ENCODE data around the gene TUT7.
"Not testable (repeated sequence)": the region's sequence is repeated elsewhere in the genome, so short reads cannot be mapped to it uniquely, and the experiment has no call there.

The TUT7 gene, protein sequence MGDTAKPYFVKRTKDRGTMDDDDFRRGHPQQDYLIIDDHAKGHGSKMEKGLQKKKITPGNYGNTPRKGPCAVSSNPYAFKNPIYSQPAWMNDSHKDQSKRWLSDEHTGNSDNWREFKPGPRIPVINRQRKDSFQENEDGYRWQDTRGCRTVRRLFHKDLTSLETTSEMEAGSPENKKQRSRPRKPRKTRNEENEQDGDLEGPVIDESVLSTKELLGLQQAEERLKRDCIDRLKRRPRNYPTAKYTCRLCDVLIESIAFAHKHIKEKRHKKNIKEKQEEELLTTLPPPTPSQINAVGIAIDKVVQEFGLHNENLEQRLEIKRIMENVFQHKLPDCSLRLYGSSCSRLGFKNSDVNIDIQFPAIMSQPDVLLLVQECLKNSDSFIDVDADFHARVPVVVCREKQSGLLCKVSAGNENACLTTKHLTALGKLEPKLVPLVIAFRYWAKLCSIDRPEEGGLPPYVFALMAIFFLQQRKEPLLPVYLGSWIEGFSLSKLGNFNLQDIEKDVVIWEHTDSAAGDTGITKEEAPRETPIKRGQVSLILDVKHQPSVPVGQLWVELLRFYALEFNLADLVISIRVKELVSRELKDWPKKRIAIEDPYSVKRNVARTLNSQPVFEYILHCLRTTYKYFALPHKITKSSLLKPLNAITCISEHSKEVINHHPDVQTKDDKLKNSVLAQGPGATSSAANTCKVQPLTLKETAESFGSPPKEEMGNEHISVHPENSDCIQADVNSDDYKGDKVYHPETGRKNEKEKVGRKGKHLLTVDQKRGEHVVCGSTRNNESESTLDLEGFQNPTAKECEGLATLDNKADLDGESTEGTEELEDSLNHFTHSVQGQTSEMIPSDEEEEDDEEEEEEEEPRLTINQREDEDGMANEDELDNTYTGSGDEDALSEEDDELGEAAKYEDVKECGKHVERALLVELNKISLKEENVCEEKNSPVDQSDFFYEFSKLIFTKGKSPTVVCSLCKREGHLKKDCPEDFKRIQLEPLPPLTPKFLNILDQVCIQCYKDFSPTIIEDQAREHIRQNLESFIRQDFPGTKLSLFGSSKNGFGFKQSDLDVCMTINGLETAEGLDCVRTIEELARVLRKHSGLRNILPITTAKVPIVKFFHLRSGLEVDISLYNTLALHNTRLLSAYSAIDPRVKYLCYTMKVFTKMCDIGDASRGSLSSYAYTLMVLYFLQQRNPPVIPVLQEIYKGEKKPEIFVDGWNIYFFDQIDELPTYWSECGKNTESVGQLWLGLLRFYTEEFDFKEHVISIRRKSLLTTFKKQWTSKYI (N-terminal part only)

DNA sequence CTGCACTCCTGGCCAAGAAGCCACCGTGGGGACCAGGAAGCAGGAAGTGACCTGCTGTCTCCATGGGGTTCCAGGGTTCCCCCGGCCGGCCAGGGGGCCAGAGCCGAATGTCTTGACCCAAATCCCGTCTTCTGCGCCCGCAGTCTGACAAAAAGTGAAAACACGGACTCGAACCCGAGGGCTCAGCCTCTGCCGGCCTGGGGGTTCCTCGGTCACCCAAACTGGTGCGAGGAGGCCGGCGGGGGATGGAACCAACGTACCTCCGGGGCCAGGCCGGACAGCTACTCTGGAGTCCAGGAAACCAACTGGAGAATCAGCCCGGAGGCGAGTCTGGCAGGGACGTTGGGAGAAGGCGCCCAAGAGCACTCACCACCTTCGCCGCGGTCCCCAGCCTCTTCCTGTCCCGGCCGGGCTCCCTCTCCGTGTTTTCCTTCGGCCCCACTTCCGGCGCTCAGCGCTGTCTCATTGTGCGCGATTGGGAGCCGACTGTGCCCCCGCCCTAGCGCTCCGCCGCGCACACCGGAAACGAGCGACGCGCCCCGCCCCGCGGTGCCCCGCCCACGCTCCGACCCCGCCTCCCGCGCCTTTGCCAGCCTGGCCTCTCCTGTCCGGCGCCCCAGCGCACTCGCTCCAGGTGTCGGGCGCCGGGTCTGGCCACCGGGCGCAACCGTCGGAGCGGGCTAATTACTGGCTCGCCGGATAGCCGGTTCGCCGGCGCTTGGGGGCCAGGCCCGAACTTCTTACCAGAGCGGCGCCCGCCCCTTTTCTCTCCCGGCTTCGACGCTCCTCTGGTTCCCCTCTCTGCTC, at the start of gene TUT7:
Gene TUT7 (minus strand): TSS at position 400 of the 807 bp plus-strand sequence. CDS start 1,211 bp downstream, outside the sequence.
- DNase-seq: peak; percentile 91 to 93

DNA sequence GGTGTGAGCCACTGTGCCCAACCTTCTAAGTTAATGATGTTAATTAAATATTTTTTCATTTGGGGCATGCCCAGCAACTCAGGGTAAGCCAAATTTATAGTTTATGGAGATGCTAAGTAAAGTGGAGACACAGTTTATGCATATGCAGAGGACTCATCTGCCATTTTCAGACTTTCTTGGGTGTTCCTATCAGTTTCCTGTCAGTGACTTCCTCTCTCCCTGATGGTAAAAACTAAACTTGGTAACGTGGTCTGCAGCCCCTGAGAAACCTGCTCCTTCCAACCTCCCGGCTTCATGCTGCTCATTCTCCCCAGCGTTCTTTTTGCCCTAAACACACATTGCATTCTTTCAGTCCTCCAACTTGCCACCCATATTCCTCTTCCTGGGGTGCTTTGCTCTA, 48.4 kb upstream of the TUT7 start:
- DNase-seq: no peak

DNA sequence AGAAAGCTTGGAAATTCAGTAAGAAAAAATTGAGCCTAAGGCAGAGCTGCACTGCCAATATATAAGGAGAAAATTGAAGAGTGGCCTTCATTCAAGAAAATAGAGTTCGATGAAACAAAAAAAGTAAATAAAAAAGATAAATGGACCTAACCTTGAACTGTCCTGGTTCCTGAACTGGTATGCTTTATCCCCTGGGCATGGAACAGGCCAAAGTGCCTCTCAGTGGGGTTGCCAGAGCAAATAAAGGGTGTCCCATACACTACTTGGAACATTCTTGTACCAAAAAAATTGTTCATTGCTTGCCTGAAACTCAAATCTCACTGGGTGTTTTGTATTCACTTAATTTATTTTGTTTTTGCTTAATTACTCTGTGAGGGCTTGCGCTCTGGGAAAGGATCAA, 42.2 kb upstream of the TUT7 start:
- no peak for DNase-seq

DNA sequence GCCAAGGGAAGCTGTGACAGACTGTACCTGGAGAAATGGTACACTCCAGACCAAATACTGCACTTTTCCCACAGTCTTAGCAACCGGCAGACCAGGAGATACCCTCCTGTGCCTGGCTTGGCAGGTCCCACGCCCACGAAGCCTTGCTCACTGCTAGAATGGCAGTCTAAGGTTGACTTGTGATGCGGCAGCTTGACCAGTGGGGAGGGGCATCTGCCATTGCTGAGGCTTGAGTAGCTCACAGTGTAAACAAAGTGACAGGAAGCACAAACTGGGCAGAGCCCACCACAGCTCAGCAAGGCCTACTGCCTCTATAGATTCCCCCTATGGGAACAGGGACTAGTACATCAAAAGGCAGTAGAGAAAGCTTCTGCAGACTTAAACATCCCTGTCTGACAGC, 36.0 kb upstream of the TUT7 start:
- DNase-seq: not testable (repeated sequence)

DNA sequence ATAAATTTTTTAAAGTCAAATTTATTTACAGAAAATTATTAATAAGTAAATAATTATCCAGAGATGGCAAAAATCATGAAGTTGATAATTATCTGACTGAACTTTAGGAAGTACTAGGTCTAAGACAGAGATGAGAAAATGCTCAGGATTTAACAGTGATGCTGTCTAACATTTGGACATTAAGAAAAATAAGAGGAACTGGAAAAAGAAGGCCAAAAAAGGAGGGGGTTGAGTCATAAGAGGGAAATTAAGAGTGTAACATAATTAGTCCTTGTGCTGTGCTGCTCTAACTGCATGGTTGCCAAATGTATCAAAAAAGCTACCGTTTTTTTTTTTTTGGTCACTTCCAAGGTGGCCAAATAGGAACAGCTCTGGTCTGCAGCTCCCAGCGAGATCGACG, 35.4 kb upstream of the TUT7 start:
- no peak for DNase-seq

- no peak for DNase-seq
Measured at GRCh38 chr9:86387376-86387775, 33.2 kb upstream of the TUT7 start.

DNA sequence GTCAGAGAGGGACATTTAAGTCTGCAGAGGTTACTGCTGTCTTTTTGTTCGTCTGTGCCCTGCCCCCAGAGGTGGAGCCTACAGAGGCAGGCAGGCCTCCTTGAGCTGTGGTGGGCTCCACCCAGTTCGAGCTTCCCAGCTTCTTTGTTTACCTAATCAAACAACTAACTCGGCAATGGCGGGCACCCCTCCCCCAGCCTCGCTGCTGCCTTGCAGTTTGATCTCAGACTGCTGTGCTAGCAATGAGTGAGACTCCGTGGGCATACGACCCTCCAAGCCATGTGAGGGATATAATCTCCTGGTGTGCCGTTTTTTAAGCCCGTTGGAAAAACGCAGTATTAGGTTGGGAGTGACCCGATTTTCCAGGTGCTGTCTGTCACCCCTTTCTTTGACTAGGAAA, 28.8 kb upstream of the TUT7 start:
- not testable (repeated sequence) for DNase-seq

DNA sequence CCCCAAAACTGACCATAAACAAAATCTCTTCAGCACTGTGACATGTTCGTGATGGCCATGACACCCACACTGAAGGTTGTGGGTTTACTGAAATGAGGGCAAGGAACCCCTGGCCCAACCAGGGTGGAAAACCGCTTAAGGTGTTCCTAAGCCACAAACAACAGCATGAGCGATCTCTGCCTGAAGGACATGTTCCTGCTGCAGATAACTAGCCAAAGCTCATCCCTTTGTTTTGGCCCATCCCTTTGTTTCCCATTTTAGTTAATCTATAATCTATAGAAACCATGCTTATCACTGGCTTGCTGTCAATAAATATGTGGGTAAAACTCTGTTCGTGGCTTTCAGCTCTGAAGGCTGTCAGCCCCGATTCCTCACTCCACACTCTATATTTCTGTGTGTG, 21.8 kb upstream of the TUT7 start:
- no peak for DNase-seq

DNA sequence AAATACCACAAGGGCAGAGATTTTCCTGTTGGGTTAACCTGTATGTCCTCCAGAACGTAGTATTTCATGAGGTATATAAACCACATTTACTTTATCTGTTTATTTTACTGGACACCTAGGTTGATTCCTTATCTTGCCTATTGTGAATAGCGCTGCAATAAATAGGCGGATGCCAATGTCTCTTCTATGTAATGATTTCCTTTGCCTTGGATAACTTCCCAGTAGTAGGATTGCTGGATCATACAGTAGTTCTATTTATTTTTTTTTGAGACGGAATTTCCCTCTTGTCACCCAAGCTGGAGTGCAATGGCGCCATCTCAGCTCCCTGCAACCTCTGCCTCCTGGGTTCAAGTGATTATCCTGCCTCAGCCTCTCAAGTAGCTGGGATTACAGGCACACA, 15.6 kb upstream of the TUT7 start:
- DNase-seq: no peak

- DNase-seq: no peak
Measured at GRCh38 chr9:86368871-86369521, 14.8 kb upstream of the TUT7 start.

DNA sequence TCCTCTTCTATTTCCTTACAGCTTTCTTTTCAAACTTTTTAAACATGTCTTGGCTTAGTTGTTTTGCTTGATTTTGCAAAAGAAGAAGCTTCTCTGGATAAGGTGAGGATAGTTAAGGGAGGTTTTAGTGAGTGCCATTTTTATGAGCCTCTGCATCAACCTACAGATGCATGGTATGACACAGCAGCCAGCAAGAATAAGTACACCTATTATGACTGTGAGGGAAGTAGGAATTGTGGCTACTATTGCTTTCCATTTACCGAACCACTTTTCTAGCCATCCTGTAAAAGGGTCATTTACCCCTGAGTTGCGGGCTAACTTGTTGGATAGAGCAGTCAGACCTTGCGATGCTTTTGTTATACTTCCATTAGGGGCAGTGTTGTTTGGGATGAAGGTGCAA, 7.0 kb upstream of the TUT7 start:
- no peak for DNase-seq

DNA sequence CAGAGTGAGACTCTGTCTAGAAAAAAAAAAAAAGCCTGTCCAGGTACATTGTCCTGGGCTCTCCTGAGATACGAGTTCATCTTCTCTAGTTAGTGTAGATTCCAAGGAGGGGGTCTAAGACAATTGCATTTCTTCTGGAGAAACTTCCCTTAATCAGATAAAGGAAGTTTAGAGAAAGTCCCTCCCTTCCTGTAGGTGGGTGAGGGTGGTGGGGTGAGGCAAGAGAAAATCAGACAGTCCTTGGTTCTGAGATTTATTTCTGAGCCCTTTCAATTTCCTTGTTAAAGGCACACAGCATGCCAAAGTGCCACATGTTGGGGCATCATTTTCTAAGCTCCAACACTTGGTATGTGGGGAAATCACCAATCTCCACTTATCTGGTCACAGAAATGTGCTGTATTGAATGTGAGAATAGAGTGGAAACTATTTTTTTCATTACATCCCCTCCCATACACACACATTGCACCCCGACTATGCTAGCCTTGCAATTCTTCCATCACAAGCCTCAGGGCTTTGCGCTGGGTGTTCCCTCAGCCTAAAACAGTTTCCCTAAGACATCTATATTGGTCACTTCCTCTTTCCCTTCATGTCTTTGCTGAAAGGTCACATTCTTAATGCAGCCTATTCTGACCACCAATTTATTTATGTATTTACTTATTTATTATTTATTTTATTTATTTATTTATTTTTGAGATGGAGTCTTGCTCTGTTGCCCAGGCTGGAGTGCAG, 5.1 kb upstream of the TUT7 start:
- no peak for DNase-seq

- no peak for DNase-seq
Measured at GRCh38 chr9:86356871-86357866, 3.0 kb upstream of the TUT7 start.

GRCh38 chr9:86355814-86356213, 1.6 kb upstream of the TUT7 start:
- DNase-seq: no peak

- no peak for DNase-seq
Measured at GRCh38 chr9:86354818-86355309, 654 bp upstream of the TUT7 start.

GRCh38 chr9:86353655-86354010, 577 bp downstream of the TUT7 start:
- no peak for DNase-seq

- DNase-seq: no peak
Measured at GRCh38 chr9:86352440-86353077, 1.7 kb downstream of the TUT7 start.

- DNase-seq: no peak
Measured at GRCh38 chr9:86351880-86352279, 2.3 kb downstream of the TUT7 start.
